SH-SY5Y (cell line): Measurements from ENCODE around the gene PTRHD1.

Source experiments
- GATA2 ChIP-seq: IDR thresholded peaks from 2 replicates; pipeline ENCODE4 v1.6.1; 2011; ENCODE audit warnings: mild to moderate bottlenecking, low read depth, low read length
- GATA3 ChIP-seq: IDR thresholded peaks from 2 replicates; pipeline ENCODE4 v1.6.1; 2011; ENCODE audit warnings: low read depth, mild to moderate bottlenecking, low read length, moderate library complexity

Gene PTRHD1

DNA sequence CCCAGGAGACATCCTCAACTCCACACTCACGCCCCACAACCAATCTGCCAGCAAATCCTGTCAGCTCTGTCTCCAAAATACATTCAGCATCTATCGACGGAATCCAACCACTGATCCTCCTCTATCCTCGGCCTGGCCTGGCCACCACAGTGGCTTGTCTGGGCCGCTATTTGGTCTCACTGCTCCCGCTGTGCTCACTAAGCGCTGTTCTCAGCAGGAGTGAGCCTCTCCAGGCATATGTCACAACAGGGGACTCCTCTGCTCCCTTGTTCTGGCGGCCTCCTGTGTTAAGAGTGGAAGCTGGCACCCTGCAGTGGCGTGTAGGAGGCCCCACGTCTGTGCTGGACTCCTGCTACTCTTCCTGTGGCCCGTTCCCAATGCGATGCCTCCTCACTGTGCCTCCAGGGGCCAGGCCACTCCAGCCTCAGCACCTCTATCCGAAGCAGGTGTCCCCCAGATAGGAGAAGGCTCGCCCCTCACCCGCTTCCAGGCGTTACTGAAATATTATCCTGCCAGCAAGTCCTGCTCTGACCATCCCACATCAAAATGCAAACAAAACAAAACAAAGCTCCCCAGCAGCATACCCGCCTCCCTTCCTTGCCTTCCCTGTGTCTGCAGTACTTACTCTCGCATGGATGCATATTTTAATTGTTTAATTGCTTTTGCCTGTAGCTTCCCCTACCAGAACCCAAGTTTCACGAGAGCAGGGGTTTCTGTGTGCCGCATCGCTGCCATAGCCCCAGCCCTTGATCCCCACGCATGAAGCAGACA, 39.9 kb upstream of the PTRHD1 start:
- TF ChIP-seq GATA2 (no peak), GATA3 (no peak)

DNA sequence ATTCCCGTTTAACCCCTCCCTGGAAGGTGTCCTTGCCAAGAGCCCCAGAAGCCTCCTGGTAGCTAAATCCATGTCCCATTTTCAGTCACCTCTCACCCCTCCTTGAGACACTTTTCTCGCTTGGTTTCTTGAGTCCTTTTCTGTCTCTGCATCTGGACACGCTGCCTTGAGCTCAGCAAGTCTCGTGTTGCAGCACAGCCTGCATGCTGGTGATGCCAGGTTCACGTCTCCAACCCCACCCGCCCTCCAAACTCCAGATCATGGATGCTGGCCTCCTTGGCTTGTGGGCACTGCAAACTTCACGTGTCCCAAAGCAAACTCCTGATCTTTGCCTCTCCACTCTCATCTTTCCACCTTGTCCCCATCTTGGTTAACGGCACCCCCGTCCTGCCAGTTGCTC, 39.3 kb upstream of the PTRHD1 start:
- no peak for TF ChIP-seq GATA2
- no peak for TF ChIP-seq GATA3

DNA sequence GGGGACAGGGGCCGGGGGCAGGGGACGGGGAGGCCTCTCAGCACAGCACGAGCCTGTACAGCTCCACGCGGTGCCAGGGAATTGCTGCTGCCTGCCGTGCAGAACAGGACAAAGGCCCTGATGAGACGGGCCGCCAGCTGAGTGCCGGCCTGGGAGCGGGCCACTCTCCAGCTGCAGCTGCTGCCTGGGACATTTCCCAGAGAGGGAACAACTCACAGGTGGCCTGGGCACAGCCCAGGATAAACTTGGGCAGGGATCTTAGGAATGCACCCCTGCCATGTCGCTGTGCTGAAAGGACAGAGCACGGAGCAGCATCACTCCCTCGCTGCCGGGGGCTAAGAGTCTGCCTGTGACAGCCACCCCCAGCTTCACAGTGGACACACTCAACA, 38.9 kb upstream of the PTRHD1 start:
- no peak for TF ChIP-seq GATA3
- TF ChIP-seq GATA2 = no peak

DNA sequence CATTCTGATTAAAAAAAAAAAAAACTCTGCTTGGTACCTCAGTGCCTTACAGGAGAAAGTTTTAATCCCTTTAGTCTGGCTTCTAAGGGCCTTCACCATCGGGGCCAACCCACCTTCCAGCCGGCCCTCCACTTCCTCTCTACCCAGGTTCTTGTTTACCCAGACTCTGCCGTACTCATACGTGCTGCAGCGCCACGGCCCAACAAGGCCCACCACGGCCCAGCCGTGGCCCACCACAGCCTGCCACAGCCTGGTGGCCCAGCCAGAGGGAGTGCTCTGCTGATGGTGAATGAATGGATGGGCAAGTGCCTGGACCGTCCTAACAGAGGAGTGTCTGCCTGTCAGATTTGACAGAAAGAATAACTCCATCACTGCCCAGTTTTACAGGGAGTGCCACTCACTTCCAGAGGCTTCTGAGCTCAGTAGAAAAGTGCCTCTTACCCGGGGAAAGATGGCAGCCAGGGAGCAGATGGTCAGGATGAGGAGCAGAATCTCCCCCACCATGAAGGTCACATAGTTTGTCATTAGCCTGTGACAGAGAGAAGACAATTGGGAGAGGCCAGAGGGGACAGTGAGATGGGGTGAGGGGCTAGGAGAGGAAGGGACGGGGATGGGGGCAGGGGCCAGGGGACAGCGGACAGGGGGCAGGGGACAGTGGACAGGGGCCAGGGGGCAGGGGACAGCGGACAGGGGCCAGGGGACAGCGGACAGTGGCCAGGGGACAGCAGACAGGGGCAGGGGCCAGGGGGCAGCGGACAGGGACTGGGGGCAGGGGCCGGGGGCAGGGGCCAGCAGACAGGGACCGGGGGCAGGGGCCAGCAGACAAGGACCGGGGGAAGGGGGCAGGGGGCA, 38.3 kb upstream of the PTRHD1 start:
- TF ChIP-seq GATA2 = no peak
- TF ChIP-seq GATA3 = no peak

DNA sequence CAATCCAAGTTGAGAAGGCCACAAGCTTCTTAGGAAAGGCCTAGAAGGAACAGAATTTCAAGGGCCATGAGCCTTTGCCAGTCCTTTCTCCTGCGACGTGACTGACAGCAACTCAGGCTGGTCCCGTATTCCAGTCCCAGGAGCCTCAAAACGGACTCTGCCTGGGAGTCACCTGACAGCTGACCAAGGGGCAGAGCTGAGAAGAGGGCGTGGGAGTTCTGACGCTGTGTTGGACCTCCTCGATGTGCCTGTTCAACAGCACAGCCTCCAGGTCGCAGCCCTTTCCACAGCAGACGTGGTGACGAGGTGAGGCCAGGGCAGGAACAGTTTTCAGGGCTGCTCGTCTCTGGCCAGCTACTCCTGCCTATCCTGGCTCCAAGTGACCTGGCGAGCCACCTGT, 37.6 kb upstream of the PTRHD1 start:
- TF ChIP-seq GATA3 = no peak
- no peak for TF ChIP-seq GATA2

DNA sequence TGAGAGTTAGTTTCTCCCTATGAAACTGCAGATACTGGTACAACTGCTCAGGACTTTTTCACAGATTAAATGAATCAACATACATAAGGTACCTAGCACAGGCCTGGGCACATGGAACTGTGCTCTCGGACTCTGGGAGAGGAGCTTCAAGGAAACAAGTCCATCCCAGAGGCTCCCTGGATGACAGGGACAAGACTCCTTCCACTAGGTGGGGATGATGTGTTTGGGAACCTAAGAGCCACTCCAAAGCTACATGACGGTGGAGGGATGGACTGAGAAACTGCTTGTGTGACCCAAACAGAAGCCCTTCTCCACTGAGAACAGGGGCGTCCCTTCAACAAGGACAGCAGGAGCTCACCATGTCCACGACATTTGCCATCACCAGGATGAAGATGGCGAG, 37.2 kb upstream of the PTRHD1 start:
- TF ChIP-seq GATA2 (no peak), GATA3 (no peak)

DNA sequence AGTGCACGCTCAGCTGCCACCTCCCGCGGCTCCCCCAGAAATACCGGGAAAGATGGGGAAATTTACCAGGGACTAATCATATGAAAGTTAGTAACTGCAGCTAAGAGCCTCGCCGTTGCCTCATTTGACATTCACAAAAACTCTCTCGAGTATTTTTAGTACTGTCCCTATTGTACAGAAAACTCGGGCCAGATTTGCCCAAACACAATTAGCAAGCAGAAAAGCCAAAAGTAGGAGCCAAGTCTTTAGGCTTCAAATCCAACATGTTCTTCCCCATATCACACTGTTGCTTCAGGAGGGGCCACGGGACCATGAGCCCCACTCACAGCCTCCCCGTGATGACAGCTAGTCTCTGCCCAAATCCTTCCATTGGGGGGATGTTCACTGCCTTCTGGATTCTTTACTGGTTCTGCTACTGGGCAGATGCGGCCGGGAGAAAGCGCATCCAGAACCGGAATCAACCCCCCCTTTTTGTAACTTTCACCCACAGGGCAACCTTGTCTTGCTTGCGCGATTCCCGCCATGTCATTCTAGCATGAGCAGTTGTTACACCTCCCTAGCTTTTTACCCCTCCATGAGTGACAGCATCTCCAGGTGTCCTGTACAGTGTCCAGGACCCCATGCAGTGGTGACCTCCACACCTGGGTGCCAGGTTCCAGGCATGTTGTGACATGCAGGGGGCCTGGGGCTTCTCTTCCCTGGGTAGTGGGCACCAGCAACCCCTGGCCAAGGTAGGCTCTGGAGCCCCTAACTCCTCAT, 35.2 kb upstream of the PTRHD1 start:
- TF ChIP-seq GATA3 (no peak), GATA2 (no peak)

DNA sequence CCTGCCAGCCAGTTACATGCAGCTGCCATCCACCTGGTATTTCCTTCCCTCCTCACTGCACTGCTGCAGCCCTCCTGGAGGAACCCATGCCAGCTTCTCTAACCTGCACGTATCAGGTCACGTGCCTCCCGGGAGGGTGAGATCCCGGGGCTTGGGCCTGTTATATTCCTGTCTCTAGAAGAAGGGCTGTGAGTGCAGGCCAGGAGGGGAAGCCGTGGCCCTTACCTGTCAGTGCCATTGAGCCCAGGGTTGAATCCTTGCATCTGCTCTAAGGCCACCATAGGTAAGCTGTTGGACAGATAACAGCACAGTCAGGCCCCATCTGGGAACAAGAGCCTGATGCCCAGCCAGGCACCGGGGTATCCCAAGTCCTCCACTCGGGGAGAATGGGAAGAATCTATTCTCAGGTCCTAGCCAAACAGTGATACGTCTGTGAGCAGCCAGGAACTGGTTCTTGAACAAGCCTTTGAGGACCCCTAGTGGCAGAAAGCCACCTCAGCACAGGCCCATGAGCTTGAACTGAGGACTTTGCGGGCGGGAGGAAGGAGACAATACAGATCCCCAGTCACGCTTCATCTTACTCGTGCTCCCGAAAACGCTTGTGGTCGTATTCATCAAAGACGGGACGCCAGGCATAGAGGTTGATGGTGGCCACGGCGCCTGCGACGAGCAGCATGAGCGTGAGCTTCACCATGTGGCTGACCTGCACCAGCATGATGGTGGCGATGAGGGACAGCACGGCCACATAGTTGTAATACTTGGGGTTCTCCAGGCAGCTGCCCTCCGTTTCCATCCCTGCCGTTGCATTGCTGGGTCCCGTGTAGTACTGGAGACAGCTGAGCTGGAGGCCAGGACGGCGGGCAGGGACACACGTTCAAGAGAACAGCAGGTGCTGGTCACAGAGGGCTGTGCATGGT, 34.4 kb upstream of the PTRHD1 start:
- no peak for TF ChIP-seq GATA2
- no peak for TF ChIP-seq GATA3

DNA sequence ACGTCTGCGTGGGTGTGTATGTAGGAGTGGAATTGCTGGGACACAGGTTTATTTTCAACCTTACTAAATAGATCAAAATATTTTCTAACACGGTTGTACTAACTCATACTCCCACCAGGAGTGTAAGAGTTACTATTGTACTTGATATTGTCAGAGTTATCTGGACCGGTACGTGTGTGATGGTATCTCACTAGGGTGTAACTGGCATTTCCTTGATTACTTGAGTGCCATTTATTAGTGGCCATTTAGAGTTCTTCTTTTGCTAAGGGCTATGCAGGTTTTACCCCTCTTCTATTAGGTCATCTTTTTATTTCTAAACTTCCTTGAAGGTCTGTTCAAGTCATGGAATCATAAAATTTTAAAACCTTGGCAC, 33.6 kb upstream of the PTRHD1 start:
- no peak for TF ChIP-seq GATA2
- no peak for TF ChIP-seq GATA3

DNA sequence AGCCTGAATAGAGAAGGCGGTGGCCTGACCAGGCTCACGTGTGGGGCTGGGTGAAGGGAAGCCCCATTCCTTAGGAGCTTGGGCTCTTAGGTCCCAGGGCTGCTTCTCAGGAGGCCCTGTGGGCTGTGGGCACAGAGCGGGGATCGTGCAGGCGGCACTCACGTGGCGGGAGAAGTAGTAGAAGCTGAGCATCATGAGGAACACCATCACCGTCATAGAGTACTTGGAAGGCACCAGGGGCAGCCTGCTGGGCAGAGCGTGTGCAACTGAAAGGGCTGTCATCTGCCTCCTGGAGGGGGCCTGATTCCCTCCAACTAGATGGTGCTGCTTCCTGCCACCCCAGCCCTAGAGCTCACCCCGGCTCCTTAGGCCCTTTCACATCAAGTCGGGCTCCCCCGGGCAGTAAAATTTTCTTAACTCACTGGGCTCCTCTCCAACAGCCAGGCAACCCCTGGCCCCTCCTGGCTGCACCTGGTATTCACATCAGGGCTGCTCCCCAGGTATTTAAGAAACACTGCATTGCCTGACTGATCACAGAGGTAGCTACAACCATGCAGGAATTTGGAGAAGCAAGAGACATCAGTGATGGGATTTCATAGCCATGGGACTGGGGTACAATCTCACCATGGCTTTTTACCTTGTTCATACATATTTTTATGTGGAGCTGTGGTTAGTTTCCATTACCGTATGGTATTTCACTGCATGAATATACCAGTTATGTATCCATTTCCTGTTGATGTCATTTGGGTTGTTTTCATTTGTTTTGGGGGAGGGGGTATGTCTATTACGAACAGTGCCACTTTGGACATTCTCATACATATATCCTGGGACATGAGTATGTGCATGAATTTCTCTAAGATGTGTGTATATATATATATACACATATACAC, 32.9 kb upstream of the PTRHD1 start:
- TF ChIP-seq GATA3 = no peak
- TF ChIP-seq GATA2 = no peak

DNA sequence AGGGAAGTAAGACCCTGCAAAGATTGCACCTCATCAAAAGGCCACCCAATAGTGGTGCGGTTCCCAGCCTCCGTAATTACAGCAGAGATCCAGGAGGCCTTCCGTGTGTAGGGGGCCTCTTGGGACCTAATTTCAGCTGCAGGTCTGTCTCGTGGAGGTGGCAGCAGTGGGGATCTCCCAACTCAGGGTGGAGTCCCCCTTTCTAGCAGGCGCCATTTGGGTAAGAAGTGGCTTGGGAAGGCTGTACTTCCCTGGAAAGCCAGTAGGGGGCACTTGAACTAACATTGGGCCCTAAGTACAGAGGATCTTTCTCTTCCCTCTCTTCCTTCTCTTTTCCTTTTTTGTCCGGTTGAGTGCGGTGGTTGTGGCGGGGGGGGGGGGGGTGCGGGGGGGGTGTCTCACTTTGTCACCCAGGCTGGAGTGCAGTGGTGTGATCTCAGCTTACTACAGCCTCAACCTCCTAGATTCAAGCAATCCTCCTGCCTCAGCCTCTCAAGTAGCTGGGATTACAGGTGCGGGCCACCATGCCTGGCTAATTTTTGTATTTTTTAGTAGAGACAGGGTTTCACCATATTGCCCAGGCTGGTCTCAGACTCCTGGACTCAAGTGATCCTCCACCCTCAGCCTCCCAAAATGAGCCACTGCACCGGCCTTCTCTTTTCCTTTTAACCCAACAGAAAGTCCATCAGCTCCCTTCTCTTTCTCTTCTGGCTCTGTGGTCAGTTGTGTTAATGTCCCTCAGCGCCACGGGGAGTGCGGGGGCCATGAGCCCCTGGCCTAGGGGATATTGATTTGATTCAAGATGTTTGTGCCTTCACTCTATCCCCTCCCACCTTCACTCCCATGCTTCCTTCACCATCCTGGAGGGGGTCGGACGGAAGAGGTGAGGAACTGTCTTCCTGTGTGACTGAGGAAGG, 32.0 kb upstream of the PTRHD1 start:
- TF ChIP-seq GATA3 (no peak), GATA2 (no peak)
